GM12874 (cell line): Measurements from ENCODE around the gene BTG2.

Source experiments
- TF ChIP-seq, protein P1 (sequence below): IDR thresholded peaks from 2 replicates; pipeline ENCODE4 v1.5.1; 2011; ENCODE audit warnings: low read depth, mild to moderate bottlenecking, control low read depth, low read length, moderate library complexity; ENCODE audit not compliant: insufficient read depth

The BTG2 gene

DNA sequence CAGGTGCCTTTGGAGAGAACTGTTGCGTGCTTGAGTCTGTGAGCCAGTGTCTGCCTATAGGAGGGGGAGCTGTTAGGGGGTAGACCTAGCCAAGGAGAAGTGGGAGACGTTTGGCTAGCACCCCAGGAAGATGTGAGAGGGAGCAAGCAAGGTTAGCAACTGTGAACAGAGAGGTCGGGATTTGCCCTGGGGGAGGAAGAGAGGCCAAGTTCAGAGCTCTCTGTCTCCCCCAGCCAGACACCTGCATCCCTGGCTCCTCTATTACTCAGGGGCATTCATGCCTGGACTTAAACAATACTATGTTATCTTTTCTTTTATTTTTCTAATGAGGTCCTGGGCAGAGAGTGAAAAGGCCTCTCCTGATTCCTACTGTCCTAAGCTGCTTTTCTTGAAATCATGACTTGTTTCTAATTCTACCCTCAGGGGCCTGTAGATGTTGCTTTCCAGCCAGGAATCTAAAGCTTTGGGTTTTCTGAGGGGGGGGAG lies 2.4 kb downstream of the BTG2 start:
- TF ChIP-seq, protein P1, sequence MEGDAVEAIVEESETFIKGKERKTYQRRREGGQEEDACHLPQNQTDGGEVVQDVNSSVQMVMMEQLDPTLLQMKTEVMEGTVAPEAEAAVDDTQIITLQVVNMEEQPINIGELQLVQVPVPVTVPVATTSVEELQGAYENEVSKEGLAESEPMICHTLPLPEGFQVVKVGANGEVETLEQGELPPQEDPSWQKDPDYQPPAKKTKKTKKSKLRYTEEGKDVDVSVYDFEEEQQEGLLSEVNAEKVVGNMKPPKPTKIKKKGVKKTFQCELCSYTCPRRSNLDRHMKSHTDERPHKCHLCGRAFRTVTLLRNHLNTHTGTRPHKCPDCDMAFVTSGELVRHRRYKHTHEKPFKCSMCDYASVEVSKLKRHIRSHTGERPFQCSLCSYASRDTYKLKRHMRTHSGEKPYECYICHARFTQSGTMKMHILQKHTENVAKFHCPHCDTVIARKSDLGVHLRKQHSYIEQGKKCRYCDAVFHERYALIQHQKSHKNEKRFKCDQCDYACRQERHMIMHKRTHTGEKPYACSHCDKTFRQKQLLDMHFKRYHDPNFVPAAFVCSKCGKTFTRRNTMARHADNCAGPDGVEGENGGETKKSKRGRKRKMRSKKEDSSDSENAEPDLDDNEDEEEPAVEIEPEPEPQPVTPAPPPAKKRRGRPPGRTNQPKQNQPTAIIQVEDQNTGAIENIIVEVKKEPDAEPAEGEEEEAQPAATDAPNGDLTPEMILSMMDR, result no peak

DNA sequence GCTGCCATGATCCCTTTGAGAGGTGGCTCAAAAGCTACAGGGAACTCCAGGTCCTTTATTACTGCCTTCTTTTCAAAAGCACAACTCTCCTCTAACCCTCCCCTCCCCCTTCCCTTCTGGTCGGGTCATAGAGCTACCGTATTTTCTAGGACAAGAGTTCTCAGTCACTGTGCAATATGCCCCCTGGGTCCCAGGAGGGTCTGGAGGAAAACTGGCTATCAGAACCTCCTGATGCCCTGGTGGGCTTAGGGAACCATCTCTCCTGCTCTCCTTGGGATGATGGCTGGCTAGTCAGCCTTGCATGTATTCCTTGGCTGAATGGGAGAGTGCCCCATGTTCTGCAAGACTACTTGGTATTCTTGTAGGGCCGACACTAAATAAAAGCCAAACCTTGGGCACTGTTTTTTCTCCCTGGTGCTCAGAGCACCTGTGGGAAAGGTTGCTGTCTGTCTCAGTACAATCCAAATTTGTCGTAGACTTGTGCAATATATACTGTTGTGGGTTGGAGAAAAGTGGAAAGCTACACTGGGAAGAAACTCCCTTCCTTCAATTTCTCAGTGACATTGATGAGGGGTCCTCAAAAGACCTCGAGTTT lies 3.1 kb downstream of the BTG2 start:
- TF ChIP-seq, protein P1, result no peak

DNA sequence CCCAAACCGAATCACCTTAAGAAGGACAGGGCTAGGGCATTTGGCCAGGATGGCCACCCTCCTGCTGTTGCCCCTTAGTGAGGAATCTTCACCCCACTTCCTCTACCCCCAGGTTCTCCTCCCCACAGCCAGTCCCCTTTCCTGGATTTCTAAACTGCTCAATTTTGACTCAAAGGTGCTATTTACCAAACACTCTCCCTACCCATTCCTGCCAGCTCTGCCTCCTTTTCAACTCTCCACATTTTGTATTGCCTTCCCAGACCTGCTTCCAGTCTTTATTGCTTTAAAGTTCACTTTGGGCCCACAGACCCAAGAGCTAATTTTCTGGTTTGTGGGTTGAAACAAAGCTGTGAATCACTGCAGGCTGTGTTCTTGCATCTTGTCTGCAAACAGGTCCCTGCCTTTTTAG lies 3.6 kb downstream of the BTG2 start:
- TF ChIP-seq, protein P1, result no peak

DNA sequence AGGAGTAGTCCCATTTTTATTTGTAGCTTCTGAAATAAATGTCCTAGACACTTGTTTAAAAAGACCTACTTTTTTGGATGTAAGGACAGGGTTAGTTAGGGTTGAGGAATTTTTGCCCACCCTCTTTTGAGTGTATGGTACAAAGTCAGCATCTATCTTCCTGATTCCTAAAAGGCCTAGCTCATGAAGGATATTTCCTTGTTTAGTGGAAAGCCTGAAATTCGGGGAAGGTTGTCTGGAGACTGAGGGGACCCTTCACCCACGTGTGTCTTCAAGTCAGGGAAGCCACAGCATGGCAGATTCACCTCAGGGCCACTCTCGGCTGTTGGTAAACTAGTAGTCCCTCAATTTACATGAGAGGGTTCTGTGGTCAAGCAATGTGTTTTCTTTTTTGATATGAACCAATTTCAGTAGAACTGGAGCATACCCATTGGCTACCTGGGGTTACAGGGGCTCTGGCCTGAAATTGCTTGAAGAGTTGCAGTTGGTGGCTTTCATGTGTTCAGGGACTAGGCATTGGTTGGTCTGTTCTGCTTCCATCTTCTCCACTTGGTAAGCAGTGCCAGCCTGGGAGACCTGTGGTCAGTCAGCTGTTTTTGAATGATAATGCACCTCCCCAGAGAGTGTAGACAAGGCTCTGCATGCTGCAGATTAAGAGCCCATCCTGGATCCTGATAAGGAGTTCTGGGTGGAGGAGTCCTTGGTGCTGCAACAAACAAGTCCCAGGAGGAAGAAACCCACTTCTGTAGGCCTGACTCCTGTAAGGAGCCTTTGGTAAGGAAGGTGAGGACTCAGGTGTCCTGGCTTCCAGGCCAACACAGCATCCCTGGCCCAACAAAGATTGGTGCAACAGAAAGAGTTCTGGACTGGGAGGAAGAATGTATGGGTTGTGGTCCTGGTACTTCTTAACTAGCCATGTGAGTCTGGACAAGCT lies 6.3 kb downstream of the BTG2 start:
- TF ChIP-seq, protein P1, result no peak

DNA sequence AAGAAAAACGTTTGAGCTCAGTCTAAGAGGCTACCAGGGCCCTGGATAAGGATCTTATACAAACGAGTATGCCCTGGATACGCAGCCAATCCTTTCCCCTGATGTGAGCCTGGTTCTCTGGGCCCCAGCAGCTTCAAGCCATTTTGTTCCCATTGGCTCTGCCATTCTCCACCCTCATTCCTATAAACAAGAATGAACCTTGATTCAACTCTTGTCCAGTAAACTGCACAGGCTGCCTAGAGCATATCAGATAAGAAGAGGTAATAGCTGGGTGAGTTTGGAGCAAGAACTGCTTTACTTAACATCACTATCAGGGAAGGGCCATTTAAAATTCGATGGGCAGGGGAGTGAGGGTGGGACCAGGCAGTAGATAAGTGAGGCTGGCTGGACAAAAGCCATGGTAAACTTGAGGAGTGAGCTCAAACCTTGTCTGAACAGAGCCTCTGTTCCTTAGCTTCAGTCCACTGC lies 11.3 kb downstream of the BTG2 start:
- TF ChIP-seq, protein P1, result no peak

DNA sequence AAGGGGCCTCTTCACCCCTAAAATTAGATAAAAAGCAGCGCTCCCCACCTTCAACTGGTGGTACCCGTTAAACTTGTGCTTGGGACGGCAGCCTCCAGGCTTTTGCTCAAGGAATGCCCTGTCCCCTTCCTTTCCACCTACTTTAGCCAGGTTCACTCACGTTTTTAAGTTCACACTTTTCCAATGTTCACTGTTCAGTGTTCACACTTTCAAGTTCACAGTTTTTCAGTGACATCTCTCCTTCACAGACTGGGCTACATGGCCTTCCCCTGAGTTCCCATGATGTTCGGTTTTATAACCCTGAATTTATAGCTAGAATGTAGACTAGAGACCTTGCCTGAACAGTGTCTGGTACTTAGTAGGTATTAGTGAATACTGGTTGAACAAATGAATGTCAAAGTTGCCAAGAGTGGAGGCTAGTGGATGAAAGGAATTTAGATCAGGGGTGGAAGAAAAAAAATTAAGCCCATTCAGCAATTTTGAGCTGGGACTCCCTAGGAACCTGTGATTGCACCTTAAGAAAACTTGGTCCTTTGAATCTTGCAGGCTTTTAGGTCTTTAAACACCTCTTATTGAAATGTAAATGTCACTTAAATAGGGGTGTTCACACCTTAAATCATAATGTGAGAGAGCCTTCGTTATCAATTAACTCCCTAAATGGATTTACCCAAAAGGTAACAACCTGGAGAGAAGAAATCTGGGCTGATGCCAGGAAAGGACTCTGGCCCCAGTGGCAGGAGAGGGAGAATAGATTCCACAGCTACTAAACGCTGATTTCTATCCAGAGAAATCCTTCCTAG lies 12.3 kb downstream of the BTG2 start:
- TF ChIP-seq, protein P1, result no peak

DNA sequence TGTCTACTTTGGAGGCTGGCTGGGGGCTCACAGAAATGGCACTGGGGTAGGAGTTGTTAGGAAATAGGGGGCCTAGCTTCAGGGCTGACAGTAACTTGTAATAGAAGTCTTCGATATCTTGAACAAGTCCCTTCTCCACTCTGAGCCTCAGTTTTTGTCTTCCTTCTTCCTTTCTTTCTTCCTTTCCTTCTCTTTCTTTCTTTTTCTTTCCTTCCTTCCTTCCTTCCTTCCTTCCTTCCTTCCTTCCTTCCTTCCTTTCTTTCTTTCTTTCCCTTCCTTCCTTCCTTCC lies 12.9 kb downstream of the BTG2 start:
- TF ChIP-seq, protein P1, result no peak
